Measurements from ENCODE around the gene CTNND2. TPM values are rescaled to one million over a fixed set of nuclear protein-coding genes. Genes with fewer than 3 reads are reported as not detected.

CTNND2 gene
- total and polyA plus RNA-seq, 9 of the 15 experiments (the other 6 are each of a cell fraction or from before 2014, with no cell fraction given) = 0.03 to 0.35 TPM; not detected in 7

DNA sequence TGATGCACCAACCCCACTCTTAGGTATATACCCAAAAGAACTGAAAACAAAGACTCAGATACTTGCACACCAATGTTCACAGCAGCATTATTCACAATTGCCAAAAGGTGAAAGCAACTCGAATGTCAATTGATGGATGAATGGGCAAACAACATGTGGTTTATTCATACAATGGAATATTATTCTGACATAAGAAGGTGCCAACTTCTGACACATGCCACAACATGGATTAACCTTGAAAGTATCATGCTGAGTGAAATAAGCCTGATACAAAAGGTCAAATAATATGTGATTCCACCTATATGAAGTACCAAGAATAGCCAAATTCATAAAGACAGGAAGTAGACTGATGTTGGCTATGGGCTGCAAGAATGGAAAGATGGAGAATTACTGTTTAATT lies 35.0 kb downstream of the CTNND2 start:
- no peak for DNase-seq (ENCODE audit: extremely low read depth in 1 of 4, low spot score in 3 of 4)
- Histone ChIP-seq H2AFZ (ENCODE audit: low read depth, low read length) (no peak overlapping the region), H3K9me3 (replicated peaks; ENCODE audit: control insufficient read depth, insufficient read depth, low read depth, low read length) (no peaks in the 10 kb centered on the region), H3K4me2 (ENCODE audit: insufficient read depth, low read length) (no peak overlapping the region), H3K79me2 (ENCODE audit: control insufficient read depth, insufficient read depth, low read length) (no peaks in the 10 kb centered on the region), H4K20me1 (replicated peaks; ENCODE audit: control insufficient read depth, insufficient read depth, low read length) (no peaks in the 10 kb centered on the region), H3K9ac (ENCODE audit: insufficient read depth in 1 of 2, low read depth in 2 of 2, low read length in 2 of 2) (no peak overlapping the region), H3K4me3 (no peak overlapping the region), H3K36me3 (ENCODE audit: control insufficient read depth, insufficient read depth, low read length) (no peaks in the 10 kb centered on the region), H3K4me1 (replicated peaks in 1 of 2; ENCODE audit: control insufficient read depth in 2 of 2, insufficient read depth in 2 of 2, low read length in 2 of 2) (no peaks in the 10 kb centered on the region), H3K9me1 (ENCODE audit: control insufficient read depth, insufficient read depth, low read length) (no peaks in the 10 kb centered on the region), H3K27ac (ENCODE audit: extremely low read depth, low read depth, low read length) (no peak overlapping the region), H3K27me3 (ENCODE audit: control insufficient read depth in 2 of 2, insufficient read depth in 2 of 2, low read length in 2 of 2) (no peaks in the 10 kb centered on the region)
- TF ChIP-seq, protein P1, sequence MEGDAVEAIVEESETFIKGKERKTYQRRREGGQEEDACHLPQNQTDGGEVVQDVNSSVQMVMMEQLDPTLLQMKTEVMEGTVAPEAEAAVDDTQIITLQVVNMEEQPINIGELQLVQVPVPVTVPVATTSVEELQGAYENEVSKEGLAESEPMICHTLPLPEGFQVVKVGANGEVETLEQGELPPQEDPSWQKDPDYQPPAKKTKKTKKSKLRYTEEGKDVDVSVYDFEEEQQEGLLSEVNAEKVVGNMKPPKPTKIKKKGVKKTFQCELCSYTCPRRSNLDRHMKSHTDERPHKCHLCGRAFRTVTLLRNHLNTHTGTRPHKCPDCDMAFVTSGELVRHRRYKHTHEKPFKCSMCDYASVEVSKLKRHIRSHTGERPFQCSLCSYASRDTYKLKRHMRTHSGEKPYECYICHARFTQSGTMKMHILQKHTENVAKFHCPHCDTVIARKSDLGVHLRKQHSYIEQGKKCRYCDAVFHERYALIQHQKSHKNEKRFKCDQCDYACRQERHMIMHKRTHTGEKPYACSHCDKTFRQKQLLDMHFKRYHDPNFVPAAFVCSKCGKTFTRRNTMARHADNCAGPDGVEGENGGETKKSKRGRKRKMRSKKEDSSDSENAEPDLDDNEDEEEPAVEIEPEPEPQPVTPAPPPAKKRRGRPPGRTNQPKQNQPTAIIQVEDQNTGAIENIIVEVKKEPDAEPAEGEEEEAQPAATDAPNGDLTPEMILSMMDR (IDR thresholded peaks at IDR 0.05 in 2 of 3, conservative IDR thresholded peaks at IDR 0.05 in 1 of 3; ENCODE audit: insufficient read depth in 2 of 3, low read depth in 1 of 3, low read length in 3 of 3) = no peak
- TF ChIP-seq NFE2L1 (tag; IDR thresholded peaks at IDR 0.05; ENCODE audit: borderline replicate concordance, low read depth) (no peak), SMC3 (conservative IDR thresholded peaks at IDR 0.05; ENCODE audit: insufficient read depth, low read depth, low read length) (no peak), TAF15 (IDR thresholded peaks at IDR 0.05; ENCODE audit: low read depth, low read length) (no peak), MCM5 (IDR thresholded peaks at IDR 0.05; ENCODE audit: low read depth) (no peak), NR3C1 (CRISPR knock-in tag; IDR thresholded peaks at IDR 0.05) (no peak), KDM2B (CRISPR knock-in tag; IDR thresholded peaks at IDR 0.05) (no peak), PURB (CRISPR knock-in tag; IDR thresholded peaks at IDR 0.05; ENCODE audit: low read depth) (no peak), POLR2AphosphoS2 (IDR thresholded peaks at IDR 0.05; ENCODE audit: low read length) (no peak), MXI1 (IDR thresholded peaks at IDR 0.05; ENCODE audit: low read depth, low read length) (no peak), NFIC (IDR thresholded peaks at IDR 0.05) (no peak), ZNF324 (CRISPR knock-in tag; IDR thresholded peaks at IDR 0.05) (no peak), NR2F6 (CRISPR knock-in tag; IDR thresholded peaks at IDR 0.05) (no peak), PCBP2 (IDR thresholded peaks at IDR 0.05; ENCODE audit: low read depth, low read length, poor library complexity, severe bottlenecking) (no peak), PCBP1 (IDR thresholded peaks at IDR 0.05; ENCODE audit: low read depth, low read length, poor library complexity, severe bottlenecking) (no peak), TCF7 (IDR thresholded peaks at IDR 0.05; ENCODE audit: borderline replicate concordance) (no peak), XRCC5 (IDR thresholded peaks at IDR 0.05; ENCODE audit: low read depth, low read length) (no peak), ZNF707 (CRISPR knock-in tag; conservative IDR thresholded peaks at IDR 0.05) (no peak)
- TF ChIP-seq, protein P2, sequence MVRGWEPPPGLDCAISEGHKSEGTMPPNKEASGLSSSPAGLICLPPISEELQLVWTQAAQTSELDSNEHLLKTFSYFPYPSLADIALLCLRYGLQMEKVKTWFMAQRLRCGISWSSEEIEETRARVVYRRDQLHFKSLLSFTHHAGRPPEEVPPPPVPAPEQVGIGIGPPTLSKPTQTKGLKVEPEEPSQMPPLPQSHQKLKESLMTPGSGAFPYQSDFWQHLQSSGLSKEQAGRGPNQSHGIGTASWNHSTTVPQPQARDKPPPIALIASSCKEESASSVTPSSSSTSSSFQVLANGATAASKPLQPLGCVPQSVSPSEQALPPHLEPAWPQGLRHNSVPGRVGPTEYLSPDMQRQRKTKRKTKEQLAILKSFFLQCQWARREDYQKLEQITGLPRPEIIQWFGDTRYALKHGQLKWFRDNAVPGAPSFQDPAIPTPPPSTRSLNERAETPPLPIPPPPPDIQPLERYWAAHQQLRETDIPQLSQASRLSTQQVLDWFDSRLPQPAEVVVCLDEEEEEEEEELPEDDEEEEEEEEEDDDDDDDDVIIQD (CRISPR knock-in tag; IDR thresholded peaks at IDR 0.05) = no peak
- TF ChIP-seq, protein P3, sequence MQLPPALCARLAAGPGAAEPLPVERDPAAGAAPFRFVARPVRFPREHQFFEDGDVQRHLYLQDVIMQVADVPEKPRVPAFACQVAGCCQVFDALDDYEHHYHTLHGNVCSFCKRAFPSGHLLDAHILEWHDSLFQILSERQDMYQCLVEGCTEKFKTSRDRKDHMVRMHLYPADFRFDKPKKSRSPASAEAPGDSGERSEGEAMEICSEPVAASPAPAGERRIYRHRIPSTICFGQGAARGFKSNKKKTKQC (CRISPR knock-in tag; IDR thresholded peaks at IDR 0.05) = no peak
- intact Hi-C loops (cut with micrococcal nuclease) (no loop called here), in situ Hi-C loops (cut with MboI) (no loop called here)
- BruUV-seq (replicated peaks) = no TSS peak
- FAIRE-seq = no peak
- WGBS (ENCODE audit: insufficient coverage, low coverage, missing lambda C conversion rate) = 7% methylated on average over 1 of the region's 1 CpG
- ATAC-seq = no peak
- POLR2A ChIA-PET = no interaction called here
- CTCF ChIA-PET (ENCODE audit: low intra/inter-chr PET ratio) = no interaction called here

Data from K562 (cell line).